Effector memory CD4-positive, alpha-beta T cell (primary cell): ENCODE data around the gene EPHB2.

ENCODE experiments used
- DNase-seq, 3 donors: peaks; one replicate each; pipeline ENCODE4 v3.0.0-alpha.2; 2020
- H3K27ac ChIP-seq: 2 replicates; pipeline ENCODE4 v1.7.0; 2013; ENCODE audit warnings: mild to moderate bottlenecking, low read length, moderate library complexity; ENCODE audit not compliant: insufficient read depth, poor library complexity, severe bottlenecking
- H3K27me3 ChIP-seq: replicated peaks from 2 replicates; pipeline ENCODE4 v1.7.0; 2013; ENCODE audit warnings: mild to moderate bottlenecking, low read length; ENCODE audit not compliant: insufficient read depth, control insufficient read depth, poor library complexity, severe bottlenecking
- H3K36me3 ChIP-seq: 2 replicates; pipeline ENCODE4 v1.7.0; 2013; ENCODE audit warnings: mild to moderate bottlenecking, low read length, moderate library complexity; ENCODE audit not compliant: control insufficient read depth, insufficient read depth
- H3K4me1 ChIP-seq: 2 replicates; pipeline ENCODE4 v1.7.0; 2013; ENCODE audit warnings: low read length, mild to moderate bottlenecking; ENCODE audit not compliant: control insufficient read depth, insufficient read depth, poor library complexity, severe bottlenecking
- H3K4me3 ChIP-seq: 2 replicates; pipeline ENCODE4 v1.7.0; 2013; ENCODE audit warnings: low read length, low read depth, mild to moderate bottlenecking; ENCODE audit not compliant: insufficient read depth, poor library complexity, severe bottlenecking
- H3K9me3 ChIP-seq: 2 replicates; pipeline ENCODE4 v1.7.0; 2013; ENCODE audit warnings: mild to moderate bottlenecking, low read length, moderate library complexity; ENCODE audit not compliant: control insufficient read depth

The EPHB2 gene

GRCh38 chr1:22795366-22795714 is 84.7 kb downstream of the EPHB2 start:
- H3K36me3 ChIP-seq: no peaks in the 10 kb centered on the region
- H3K9me3 ChIP-seq: no peaks in the 10 kb centered on the region
- no peaks in the 10 kb centered on the region for H3K4me1 ChIP-seq
- no peak overlapping the region for H3K4me3 ChIP-seq
- H3K27ac ChIP-seq: no peak overlapping the region
- no peaks in the 10 kb centered on the region for H3K27me3 ChIP-seq
- no peak for DNase-seq

GRCh38 chr1:22796642-22797041 is 86.0 kb downstream of the EPHB2 start:
- Histone ChIP-seq H3K36me3 (no peaks in the 10 kb centered on the region), H3K27me3 (no peaks in the 10 kb centered on the region), H3K9me3 (no peaks in the 10 kb centered on the region), H3K27ac (no peak overlapping the region), H3K4me3 (no peak overlapping the region), H3K4me1 (no peaks in the 10 kb centered on the region)
- DNase-seq: no peak

- no peak for DNase-seq
- no peak overlapping the region for H3K4me3 ChIP-seq
- H3K4me1 ChIP-seq: no peaks in the 10 kb centered on the region
- no peak overlapping the region for H3K27ac ChIP-seq
- H3K9me3 ChIP-seq: no peaks in the 10 kb centered on the region
- H3K36me3 ChIP-seq: no peaks in the 10 kb centered on the region
- H3K27me3 ChIP-seq: no peaks in the 10 kb centered on the region
These were observed 87.4 kb downstream of the EPHB2 start for GRCh38 chr1:22798083-22798482.

GRCh38 chr1:22799971-22800370 is 89.3 kb downstream of the EPHB2 start:
- Histone ChIP-seq H3K27me3 (no peaks in the 10 kb centered on the region), H3K27ac (no peak overlapping the region), H3K36me3 (no peaks in the 10 kb centered on the region), H3K4me3 (no peak overlapping the region), H3K4me1 (no peaks in the 10 kb centered on the region), H3K9me3 (no peaks in the 10 kb centered on the region)
- DNase-seq: no peak

- H3K4me3 ChIP-seq: no peak overlapping the region
- no peaks in the 10 kb centered on the region for H3K36me3 ChIP-seq
- DNase-seq: no peak
- H3K9me3 ChIP-seq: no peaks in the 10 kb centered on the region
- H3K27ac ChIP-seq: no peak overlapping the region
- no peaks in the 10 kb centered on the region for H3K27me3 ChIP-seq
- H3K4me1 ChIP-seq: no peaks in the 10 kb centered on the region
These were observed 90.0 kb downstream of the EPHB2 start for GRCh38 chr1:22800629-22801028.

GRCh38 chr1:22801347-22801746 is 90.7 kb downstream of the EPHB2 start:
- Histone ChIP-seq H3K9me3 (no peaks in the 10 kb centered on the region), H3K27ac (no peak overlapping the region), H3K4me1 (no peaks in the 10 kb centered on the region), H3K36me3 (no peaks in the 10 kb centered on the region), H3K27me3 (no peaks in the 10 kb centered on the region), H3K4me3 (no peak overlapping the region)
- no peak for DNase-seq

- Histone ChIP-seq H3K27ac (no peak overlapping the region), H3K4me1 (no peaks in the 10 kb centered on the region), H3K9me3 (no peaks in the 10 kb centered on the region), H3K27me3 (no peaks in the 10 kb centered on the region), H3K4me3 (no peak overlapping the region), H3K36me3 (no peaks in the 10 kb centered on the region)
- DNase-seq: no peak
These were observed 91.1 kb downstream of the EPHB2 start for GRCh38 chr1:22801761-22802160.

- Histone ChIP-seq H3K4me3 (no peak overlapping the region), H3K27me3 (no peaks in the 10 kb centered on the region), H3K4me1 (no peaks in the 10 kb centered on the region), H3K27ac (no peak overlapping the region), H3K36me3 (no peaks in the 10 kb centered on the region), H3K9me3 (no peaks in the 10 kb centered on the region)
- DNase-seq: no peak
These were observed 93.2 kb downstream of the EPHB2 start for GRCh38 chr1:22803833-22804232.

- Histone ChIP-seq H3K27ac (no peak overlapping the region), H3K4me3 (no peak overlapping the region), H3K4me1 (no peaks in the 10 kb centered on the region), H3K27me3 (no peaks in the 10 kb centered on the region), H3K36me3 (no peaks in the 10 kb centered on the region), H3K9me3 (no peaks in the 10 kb centered on the region)
- no peak for DNase-seq
These were observed 93.8 kb downstream of the EPHB2 start for GRCh38 chr1:22804406-22804805.

- H3K4me3 ChIP-seq: no peak overlapping the region
- no peaks in the 10 kb centered on the region for H3K9me3 ChIP-seq
- no peak for DNase-seq
- H3K4me1 ChIP-seq: no peaks in the 10 kb centered on the region
- H3K27ac ChIP-seq: no peak overlapping the region
- H3K36me3 ChIP-seq: no peaks in the 10 kb centered on the region
- H3K27me3 ChIP-seq: no peaks in the 10 kb centered on the region
These were observed 94.5 kb downstream of the EPHB2 start for GRCh38 chr1:22804969-22805671.
